Right lobe of liver (tissue), 6 donors: ENCODE results near the gene DGKE. TPM values are rescaled to one million over a fixed set of nuclear protein-coding genes. Genes with fewer than 3 reads are reported as not detected.
A peak's percentile ranks its signal among the peaks of the same experiment; 100 is the strongest.

ENCODE experiments used
- ATAC-seq, 4 donors: fragments of 200-7000 bp; cut with Tn5 transposase; one replicate each; pipeline ENCODE4 v1.9.1; 2020; ENCODE audit warnings: mild to moderate bottlenecking in 4 of 4, moderate library complexity in 4 of 4
- DNase-seq, 3 donors: peaks; one replicate each; pipeline ENCODE4 v3.0.0-alpha.2; 2020
- H3K27ac ChIP-seq, 3 donors: fragments of 200-600 bp; one replicate each; pipeline ENCODE4 v1.8.0; 2022
- H3K27me3 ChIP-seq, 2 donors: fragments of 200-600 bp; one replicate each; pipeline ENCODE4 v1.8.0; 2022
- H3K36me3 ChIP-seq, 4 donors: fragments of 200-600 bp; sonication (generic) in 1 of 4; one replicate each; pipeline versions ENCODE4 v1.5.1 to v1.8.0; 2017 to 2022; ENCODE audit warnings: control low read depth in 1 of 4
- H3K4me1 ChIP-seq, 4 donors: fragments of 200-600 bp; sonication (generic) in 1 of 4; one replicate each; pipeline versions ENCODE4 v1.5.1 to v1.8.0; 2017 to 2022; ENCODE audit warnings: control low read depth in 1 of 4
- H3K4me3 ChIP-seq, 3 donors: fragments of 200-600 bp; one replicate each; pipeline ENCODE4 v1.8.0; 2022
- H3K9me3 ChIP-seq, 4 donors: fragments of 200-600 bp; sonication (generic) in 1 of 4; one replicate each; pipeline versions ENCODE4 v1.5.1 to v1.8.0; 2017 to 2022; ENCODE audit warnings: control low read depth in 1 of 4
- POLR2A ChIP-seq: fragments of 450-650 bp; IDR thresholded peaks from one replicate; pipeline ENCODE4 v1.6.1; 2017; ENCODE audit warnings: antibody characterized with exemption, mild to moderate bottlenecking
- WGBS: methylation state at CpG from one replicate; pipeline ENCODE4 v1.1.6; 2018; ENCODE audit warnings: low coverage, low lambda C conversion rate; ENCODE audit not compliant: insufficient coverage; ENCODE audit errors: missing lambda C conversion rate; 5-methylcytosine and 5-hydroxymethylcytosine counted together
- intact Hi-C, 2 donors: fragments of 100-400 bp; cut with DNase I; formaldehyde crosslinking; loops; one replicate each; pipeline versions ENCODE4 v1.11.2 to v1.14.1; 2022
- total RNA-seq, 6 experiments: library from RNA; depleted of rRNA in 2 of 6; stranded (reverse); fragments of >200 nt in 2 of 6; fragmentation: NEBNext Ultra II Directional in 3 of 6; extraction: Animal tissue kit (Norgen Biotek cat#: 25700) in 3 of 6; gene quantifications; one replicate each; pipeline versions ENCODE4 v1.1.0 to v1.2.4, GENCODE V29; 2016 to 2023
- TF ChIP-seq, protein P1 (sequence below), 4 donors: fragments of 200-600 bp in 3 of 4; fragments of 450-650 bp in 1 of 4; IDR thresholded peaks; one replicate each; pipeline versions ENCODE4 v1.5.1 to v1.8.0; 2016 to 2022; ENCODE audit warnings: antibody characterized with exemption in 4 of 4, mild to moderate bottlenecking in 2 of 4
- donor health status: DM: no; HTN: yes; CAD: no.
- donor health status: DM: no; HTN: no; CAD: no.
- donor health status: DM: no; HTN: no; CAD: no.
- donor health status: DM: no; HTN: yes; CAD: no.
- donor health status: DM: no; HTN: yes; CAD: no.

The DGKE gene
- total RNA-seq, 6 experiments from 2014 or later, result 2.2 to 10.4 (median 3.4) TPM

GRCh38 chr17:56820207-56820606, 13.7 kb upstream of the DGKE start:
- Histone ChIP-seq H3K9me3 (no peaks in the 10 kb centered on the region), H3K4me3 (no peak overlapping the region), H3K27ac (peak overlapping the region in 2 of 3 donors; percentile 41 to 61), H3K4me1 (peaks cover 0 to 41% (median 21%) of the 10 kb centered on the region in 4 donors), H3K27me3 (no peaks in the 10 kb centered on the region), H3K36me3 (no peaks in the 10 kb centered on the region)
- DNase-seq (no peak), ATAC-seq (no peak)
- 36% methylated on average over 9 of the region's 10 CpGs for WGBS
- intact Hi-C loops, result no loop called here
- no peak for TF ChIP-seq POLR2A

GRCh38 chr17:56821847-56822534, 12.0 kb upstream of the DGKE start:
- intact Hi-C loops, result no loop called here
- no peak for ATAC-seq
- peak overlapping the region in 1 of 3 donors; percentile 56 for H3K27ac ChIP-seq

GRCh38 chr17:56822725-56823124, 11.2 kb upstream of the DGKE start:
- no peaks in the 10 kb centered on the region for H3K36me3 ChIP-seq
- WGBS, result 12% methylated on average over 5 of the region's 5 CpGs
- H3K9me3 ChIP-seq, result no peaks in the 10 kb centered on the region
- H3K4me3 ChIP-seq, result no peak overlapping the region
- peak overlapping the region; percentile 21 to 66 (median 56) for H3K27ac ChIP-seq
- intact Hi-C loops, result no loop called here
- H3K27me3 ChIP-seq, result no peaks in the 10 kb centered on the region
- no peak for TF ChIP-seq POLR2A
- TF ChIP-seq, protein P1, sequence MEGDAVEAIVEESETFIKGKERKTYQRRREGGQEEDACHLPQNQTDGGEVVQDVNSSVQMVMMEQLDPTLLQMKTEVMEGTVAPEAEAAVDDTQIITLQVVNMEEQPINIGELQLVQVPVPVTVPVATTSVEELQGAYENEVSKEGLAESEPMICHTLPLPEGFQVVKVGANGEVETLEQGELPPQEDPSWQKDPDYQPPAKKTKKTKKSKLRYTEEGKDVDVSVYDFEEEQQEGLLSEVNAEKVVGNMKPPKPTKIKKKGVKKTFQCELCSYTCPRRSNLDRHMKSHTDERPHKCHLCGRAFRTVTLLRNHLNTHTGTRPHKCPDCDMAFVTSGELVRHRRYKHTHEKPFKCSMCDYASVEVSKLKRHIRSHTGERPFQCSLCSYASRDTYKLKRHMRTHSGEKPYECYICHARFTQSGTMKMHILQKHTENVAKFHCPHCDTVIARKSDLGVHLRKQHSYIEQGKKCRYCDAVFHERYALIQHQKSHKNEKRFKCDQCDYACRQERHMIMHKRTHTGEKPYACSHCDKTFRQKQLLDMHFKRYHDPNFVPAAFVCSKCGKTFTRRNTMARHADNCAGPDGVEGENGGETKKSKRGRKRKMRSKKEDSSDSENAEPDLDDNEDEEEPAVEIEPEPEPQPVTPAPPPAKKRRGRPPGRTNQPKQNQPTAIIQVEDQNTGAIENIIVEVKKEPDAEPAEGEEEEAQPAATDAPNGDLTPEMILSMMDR (IDR thresholded peaks at IDR 0.05), result no peak
- DNase-seq (peak; percentile 62 to 88 (median 79)), ATAC-seq (peak; percentile 76 to 85 (median 80))
- peaks cover 0 to 58% (median 30%) of the 10 kb centered on the region in 4 donors for H3K4me1 ChIP-seq

More at GRCh38 chr17:56821847-56822534, 12.0 kb upstream of the DGKE start:
- DNase-seq, result no peak
- Histone ChIP-seq H3K4me1 (peaks cover 0 to 51% (median 27%) of the 10 kb centered on the region in 4 donors), H3K36me3 (no peaks in the 10 kb centered on the region), H3K27me3 (no peaks in the 10 kb centered on the region), H3K4me3 (no peak overlapping the region), H3K9me3 (no peaks in the 10 kb centered on the region)
- WGBS, result 92% methylated on average over 3 of the region's 3 CpGs
- no peak for TF ChIP-seq POLR2A
- TF ChIP-seq, protein P1 (IDR thresholded peaks at IDR 0.05), result no peak

GRCh38 chr17:56823848-56824247, 10.1 kb upstream of the DGKE start:
- TF ChIP-seq, protein P1 (IDR thresholded peaks at IDR 0.05), result no peak
- no peak for TF ChIP-seq POLR2A
- peaks cover 0 to 60% (median 30%) of the 10 kb centered on the region in 4 donors for H3K4me1 ChIP-seq
- peak in 2 of 4 donors; percentile 8 to 9 for ATAC-seq
- intact Hi-C loops, result no loop called here
- no peak overlapping the region for H3K4me3 ChIP-seq
- H3K9me3 ChIP-seq, result no peaks in the 10 kb centered on the region
- WGBS, result 60% methylated on average over 2 of the region's 2 CpGs
- no peaks in the 10 kb centered on the region for H3K36me3 ChIP-seq
- H3K27ac ChIP-seq, result peak overlapping the region in 1 of 3 donors; percentile 56
- no peak for DNase-seq
- H3K27me3 ChIP-seq, result no peaks in the 10 kb centered on the region

DNA sequence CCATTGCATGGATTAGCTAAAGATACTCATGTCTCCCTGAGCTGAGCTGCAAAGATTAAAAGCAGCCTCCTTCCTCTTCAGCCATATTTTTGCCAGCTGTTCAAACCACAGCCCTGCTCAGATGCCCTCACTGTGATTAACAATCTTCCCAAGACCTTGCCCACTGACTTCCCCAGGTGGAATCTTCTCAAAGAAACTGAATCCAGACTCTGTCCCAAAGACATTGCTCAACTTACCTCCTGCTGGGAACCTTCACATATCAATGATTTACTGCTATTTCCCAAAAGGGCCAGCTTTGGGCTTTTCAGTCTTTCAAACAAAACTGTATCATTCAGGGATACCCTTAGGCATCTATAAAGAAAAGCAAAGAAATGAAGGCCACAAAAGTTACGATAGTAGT, 9.4 kb upstream of the DGKE start:
- intact Hi-C loops, result no loop called here
- 65% methylated on average over 1 of the region's 1 CpG for WGBS
- TF ChIP-seq POLR2A, result no peak
- TF ChIP-seq, protein P1 (IDR thresholded peaks at IDR 0.05), result no peak
- no peak overlapping the region for H3K27ac ChIP-seq
- no peaks in the 10 kb centered on the region for H3K9me3 ChIP-seq
- H3K4me3 ChIP-seq, result no peak overlapping the region
- H3K27me3 ChIP-seq, result no peaks in the 10 kb centered on the region
- ATAC-seq (no peak), DNase-seq (no peak)
- H3K4me1 ChIP-seq, result peaks cover 0 to 60% (median 29%) of the 10 kb centered on the region in 4 donors
- H3K36me3 ChIP-seq, result no peaks in the 10 kb centered on the region
